K562 (cell line): ENCODE measurements around the gene FGF21. TPM values are rescaled to one million over a fixed set of nuclear protein-coding genes. Genes with fewer than 3 reads are reported as not detected.
A peak's percentile ranks its signal among the peaks of the same experiment; 100 is the strongest.

Experiments used
- ATAC-seq: fragments of 200-7000 bp; cut with Tn5 transposase; 3 replicates; pipeline ENCODE4 v1.9.1; 2020; ENCODE audit warnings: moderate library complexity
- BruUV-seq: library from RNA; stranded (reverse); fragments of 400-500 nt; replicated peaks from 2 replicates; lab custom pipeline; 2021; lab: Mats Ljungman, UMichigan
- CTCF ChIA-PET: fragments of 300-600 bp; formaldehyde crosslinking; extraction: SDS; loops from one replicate; lab custom pipeline; 2021; ENCODE audit warnings: low intra/inter-chr PET ratio; lab: Yijun Ruan, JAX
- POLR2A ChIA-PET: fragments of 300-600, 350-650 bp; sonication (Branson Sonifier 250); formaldehyde crosslinking; extraction: SDS; loops from one replicate; lab custom pipeline; 2021; ENCODE audit warnings: antibody characterized with exemption, inconsistent platforms; lab: Yijun Ruan, JAX
- DNase-seq, 4 experiments: peaks; one replicate each; pipeline versions ENCODE4 v3.0.0 to v3.0.0-alpha.2; 2011 to 2018; ENCODE audit warnings: low spot score in 3 of 4, mixed read lengths in 3 of 4; ENCODE audit errors: extremely low read depth in 1 of 4
- FAIRE-seq: peaks from 2 replicates; lab custom pipeline; 2011; peaks lifted over from hg19 to GRCh38; lab: Jason Lieb, UNC
- H2AFZ ChIP-seq: 2 replicates; pipeline ENCODE4 v1.6.0; 2011; ENCODE audit warnings: low read depth, low read length, control low read depth, inconsistent platforms
- H3K27ac ChIP-seq: fragments of 200-600 bp; 3 replicates; pipeline ENCODE4 v1.8.0; 2011; ENCODE audit warnings: low read depth, mild to moderate bottlenecking, control low read depth, inconsistent platforms, low read length, moderate library complexity, mixed read lengths; ENCODE audit errors: extremely low read depth
- H3K27me3 ChIP-seq, 2 experiments: fragments of 300-600 bp in 1 of 2; 2 replicates in 1 of 2; 3 replicates in 1 of 2; pipeline versions ENCODE4 v1.6.0 to v1.8.0; 2011; ENCODE audit warnings: inconsistent platforms in 2 of 2, low read length in 2 of 2, mild to moderate bottlenecking in 1 of 2, mixed read lengths in 1 of 2, moderate library complexity in 1 of 2; ENCODE audit not compliant: control insufficient read depth in 2 of 2, insufficient read depth in 2 of 2
- H3K36me3 ChIP-seq: fragments of 300-600 bp; 3 replicates; pipeline ENCODE4 v1.8.0; 2011; ENCODE audit warnings: mild to moderate bottlenecking, low read length, inconsistent platforms; ENCODE audit not compliant: control insufficient read depth, insufficient read depth
- H3K4me1 ChIP-seq, 2 experiments: fragments of 200-600 bp in 1 of 2; replicated peaks in 1 of 2; 2 replicates in 1 of 2; 3 replicates in 1 of 2; pipeline versions ENCODE4 v1.5.1 to v1.8.0; 2011; ENCODE audit warnings: inconsistent platforms in 2 of 2, low read length in 2 of 2, mild to moderate bottlenecking in 1 of 2, mixed read lengths in 1 of 2, moderate library complexity in 1 of 2; ENCODE audit not compliant: control insufficient read depth in 2 of 2, insufficient read depth in 2 of 2
- H3K4me2 ChIP-seq: 2 replicates; pipeline ENCODE4 v1.6.1; 2011; ENCODE audit warnings: low read length, control low read depth, inconsistent platforms, mixed read lengths; ENCODE audit not compliant: insufficient read depth
- H3K4me3 ChIP-seq: fragments of 200-600 bp; sonication (generic), shearing (Covaris generic); 2 replicates; pipeline ENCODE4 v1.5.1; 2016; ENCODE audit warnings: control low read depth, inconsistent platforms
- H3K79me2 ChIP-seq: fragments of 200-600 bp; 3 replicates; pipeline ENCODE4 v1.8.0; 2011; ENCODE audit warnings: low read length, inconsistent platforms; ENCODE audit not compliant: control insufficient read depth, insufficient read depth
- H3K9ac ChIP-seq, 2 experiments: 2 replicates each; pipeline versions ENCODE4 v1.6.0 to v1.6.1; 2011; ENCODE audit warnings: low read depth in 2 of 2, low read length in 2 of 2, control low read depth in 1 of 2, inconsistent platforms in 1 of 2, mild to moderate bottlenecking in 1 of 2, mixed read lengths in 1 of 2; ENCODE audit not compliant: insufficient read depth in 1 of 2
- H3K9me1 ChIP-seq: one replicate; pipeline ENCODE4 v1.6.0; 2011; ENCODE audit warnings: inconsistent platforms, mild to moderate bottlenecking, low read length, moderate library complexity; ENCODE audit not compliant: control insufficient read depth, insufficient read depth
- H3K9me3 ChIP-seq: replicated peaks from 2 replicates; pipeline ENCODE4 v1.5.1; 2011; ENCODE audit warnings: low read depth, low read length, inconsistent platforms; ENCODE audit not compliant: control insufficient read depth, insufficient read depth
- H4K20me1 ChIP-seq: replicated peaks from 2 replicates; pipeline ENCODE4 v1.6.1; 2011; ENCODE audit warnings: low read length, inconsistent platforms, mixed read lengths; ENCODE audit not compliant: control insufficient read depth, insufficient read depth
- ATF3 ChIP-seq, 2 experiments: fragments of 450-650 bp in 1 of 2; sonication (generic) in 1 of 2; formaldehyde crosslinking in 1 of 2; IDR thresholded peaks in 1 of 2; conservative IDR thresholded peaks in 1 of 2; 2 replicates each; pipeline versions ENCODE4 v1.6.1 to v1.8.1; 2016 to 2023; ENCODE audit warnings: mild to moderate bottlenecking in 2 of 2, moderate library complexity in 2 of 2, inconsistent platforms in 1 of 2, missing genetic modification reagents in 1 of 2
- RB1 ChIP-seq: fragments of 450-650 bp; IDR thresholded peaks from 2 replicates; pipeline ENCODE4 v1.6.1; 2017; ENCODE audit warnings: low read depth, mild to moderate bottlenecking
- ZBTB40 ChIP-seq, 2 experiments: fragments of 450-650 bp in 1 of 2; sonication (generic) in 1 of 2; formaldehyde crosslinking in 1 of 2; IDR thresholded peaks; 2 replicates each; pipeline versions ENCODE4 v1.7.1 to v1.9.0; 2016 to 2022; ENCODE audit warnings: inconsistent platforms in 1 of 2, mild to moderate bottlenecking in 1 of 2, missing genetic modification reagents in 1 of 2
- ZFX ChIP-seq: sonication (generic); formaldehyde crosslinking; IDR thresholded peaks from 2 replicates; pipeline ENCODE4 v1.8.0; 2022; ENCODE audit warnings: mild to moderate bottlenecking, missing genetic modification reagents, moderate library complexity
- ZNF76 ChIP-seq: fragments of 250-450 bp; sonication (Bioruptor Pico); IDR thresholded peaks from 2 replicates; pipeline ENCODE4 v1.4.0; 2020; ENCODE audit warnings: mild to moderate bottlenecking, moderate library complexity, borderline replicate concordance
- WGBS: fragments of 100-300 bp; shearing (Covaris generic); methylation state at CpG from one replicate; pipeline ENCODE4 v1.1.6; 2016; ENCODE audit warnings: low coverage, mixed read lengths; ENCODE audit not compliant: insufficient coverage; ENCODE audit errors: missing lambda C conversion rate; 5-methylcytosine and 5-hydroxymethylcytosine counted together
- in situ Hi-C: fragments of 300-500 bp; cut with MboI; formaldehyde crosslinking; loops from 4 replicates; pipeline ENCODE4 v1.15.0; 2018; ENCODE audit warnings: inconsistent platforms, mixed read lengths
- intact Hi-C: fragments of 100-400 bp; cut with micrococcal nuclease; formaldehyde crosslinking; loops from 2 replicates; pipeline ENCODE4 v1.14.2; 2022
- polyA plus RNA-seq, 8 experiments: library from polyadenylated mRNA; depleted of rRNA in 4 of 8; stranded (reverse) in 5 of 8; unstranded in 3 of 8; fragments of >200 nt; fragmentation: Nextera tagmentation in 2 of 8; fragmentation: Illumina TruSeq in 1 of 8; extraction: Ambion mirVana in 2 of 8; extraction: Trizol in 1 of 8; gene quantifications; 2 replicates each; pipeline versions ENCODE4 v1.2.1 to v1.2.3, GENCODE V29; 2011 to 2014; ENCODE audit warnings: inconsistent platforms in 1 of 8, missing spikeins in 1 of 8
- total RNA-seq, 7 experiments: library from RNA; depleted of rRNA in 6 of 7; stranded (reverse); fragments of >200 nt in 6 of 7; fragmentation: Illumina TruSeq in 2 of 7; extraction: Trizol in 2 of 7; gene quantifications; 2 replicates each; pipeline versions ENCODE4 v1.2.1 to v1.2.3, GENCODE V29; 2011 to 2021; ENCODE audit warnings: low replicate concordance in 1 of 7
- TF ChIP-seq, protein P1 (sequence below): fragments of 450-650 bp; IDR thresholded peaks from 2 replicates; pipeline ENCODE4 v1.6.1; 2016

Gene FGF21
- total and polyA plus RNA-seq, 9 of the 15 experiments (the other 6 are each of a cell fraction or from before 2014, with no cell fraction given), result 0.04 to 0.77 (median 0.09) TPM; not detected in 6

GRCh38 chr19:48740164-48740972 is 15.0 kb upstream of the FGF21 start, which contains the start of gene RASIP1:
RASIP1 (minus strand) TSS chr19:48740610; CDS start chr19:48740282, 328 bp downstream.
- Histone ChIP-seq H3K27me3 (no peaks in the 10 kb centered on the region), H3K27ac (peak within 1 kb of the TSS; percentile 82), H3K79me2 (peaks cover 8% of the 10 kb centered on the region; the same call in 2 of the 3 replicates), H3K9ac (peak within 1 kb of the TSS; percentile 68 to 95), H4K20me1 (no peaks in the 10 kb centered on the region), H2AFZ (peak within 1 kb of the TSS; percentile 89), H3K9me3 (no peaks in the 10 kb centered on the region), H3K4me2 (peak within 1 kb of the TSS; percentile 89), H3K4me1 (peaks cover 43 to 49% of the 10 kb centered on the region in 2 experiments), H3K9me1 (peaks cover 3% of the 10 kb centered on the region), H3K36me3 (no peaks in the 10 kb centered on the region), H3K4me3 (peak within 1 kb of the TSS; percentile 53)
- intact Hi-C loops, result loop anchor here (2.0 kb wide), 1 partner anchor 40 kb away; no protein-coding TSS in a partner anchor
- POLR2A ChIA-PET, result interaction anchor here (0.6 kb wide), 2 partner anchors 56 to 89 kb away, joined by 3 to 4 read pairs; no protein-coding TSS in a partner anchor
- ATAC-seq, result no peak
- no peak for FAIRE-seq
- in situ Hi-C loops, result loop anchor here (5.0 kb wide), 1 partner anchor 93 kb away; the partner anchor contains the start of gene CA11
- CTCF ChIA-PET, result no interaction called here
- BruUV-seq, result no TSS peak
- 49% methylated on average over 20 of the region's 27 CpGs for WGBS
- peak in 1 of 4 experiments; percentile 67 for DNase-seq
- TF ChIP-seq ZNF76 (CRISPR knock-in tag) (no peak), RB1 (no peak), ZBTB40 (IDR thresholded peaks at IDR 0.05) (peak; percentile 96), ZBTB40 (CRISPR knock-in tag; IDR thresholded peaks at IDR 0.05) (peak; percentile 76; the same call in 1 of the 2 replicates), ZFX (CRISPR knock-in tag) (peak; percentile 8; the same call in 1 of the 2 replicates), ATF3 (IDR thresholded peaks at IDR 0.05) (peak; percentile 61), ATF3 (CRISPR knock-in tag; conservative IDR thresholded peaks at IDR 0.05) (no peak)
- TF ChIP-seq, protein P1, sequence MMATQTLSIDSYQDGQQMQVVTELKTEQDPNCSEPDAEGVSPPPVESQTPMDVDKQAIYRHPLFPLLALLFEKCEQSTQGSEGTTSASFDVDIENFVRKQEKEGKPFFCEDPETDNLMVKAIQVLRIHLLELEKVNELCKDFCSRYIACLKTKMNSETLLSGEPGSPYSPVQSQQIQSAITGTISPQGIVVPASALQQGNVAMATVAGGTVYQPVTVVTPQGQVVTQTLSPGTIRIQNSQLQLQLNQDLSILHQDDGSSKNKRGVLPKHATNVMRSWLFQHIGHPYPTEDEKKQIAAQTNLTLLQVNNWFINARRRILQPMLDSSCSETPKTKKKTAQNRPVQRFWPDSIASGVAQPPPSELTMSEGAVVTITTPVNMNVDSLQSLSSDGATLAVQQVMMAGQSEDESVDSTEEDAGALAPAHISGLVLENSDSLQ, result no peak
